Measurements from ENCODE around the gene AXDND1. TPM values are rescaled to one million over a fixed set of nuclear protein-coding genes. Genes with fewer than 3 reads are reported as not detected.

AXDND1 gene
- total and polyA plus RNA-seq, 2 experiments from 2014 or later: not detected

- TF ChIP-seq ZNF462 (CRISPR knock-in tag; IDR thresholded peaks at IDR 0.05) (no peak), JUNB (IDR thresholded peaks at IDR 0.05; ENCODE audit: unreplicated experiment) (no peak), STAT1 (IDR thresholded peaks at IDR 0.05; ENCODE audit: unreplicated experiment) (no peak), POLR2AphosphoS5 (IDR thresholded peaks at IDR 0.05; ENCODE audit: low read depth) (no peak), ETS1 (IDR thresholded peaks at IDR 0.05) (no peak)
These were observed 24.9 kb upstream of the AXDND1 start (continued) for GRCh38 chr1:179340918-179341317.

- Histone ChIP-seq H3K4me2 (no peak overlapping the region), H4K20me1 (replicated peaks; ENCODE audit: insufficient read depth) (no peaks in the 10 kb centered on the region), H3K4me3 (no peak overlapping the region), H3K27me3 (ENCODE audit: insufficient read depth) (no peaks in the 10 kb centered on the region), H2AFZ (no peak overlapping the region), H3K79me2 (replicated peaks; ENCODE audit: insufficient read depth) (no peaks in the 10 kb centered on the region), H3F3A (replicated peaks; ENCODE audit: low read depth) (no peaks in the 10 kb centered on the region), H3K9me2 (ENCODE audit: insufficient read depth) (no peaks in the 10 kb centered on the region), H3K27ac (ENCODE audit: low read depth) (no peak overlapping the region), H3K4me1 (ENCODE audit: insufficient read depth) (no peaks in the 10 kb centered on the region), H3K36me3 (ENCODE audit: insufficient read depth) (no peaks in the 10 kb centered on the region)
- Mint-ChIP-seq H3K27ac (no peak overlapping the region), H3K36me3 (ENCODE audit: low read depth) (no peaks in the 10 kb centered on the region), H3K4me1 (no peaks in the 10 kb centered on the region), H3K4me3 (no peak overlapping the region), H3K9me3 (no peaks in the 10 kb centered on the region), H3K27me3 (ENCODE audit: insufficient read depth, low read depth, poor library complexity) (no peaks in the 10 kb centered on the region)
- ATAC-seq: no peak
- no peak for TF ChIP-seq ZNF331 (CRISPR knock-in tag; IDR thresholded peaks at IDR 0.05; ENCODE audit: low read depth)
- TF ChIP-seq STAT1 (IDR thresholded peaks at IDR 0.05; ENCODE audit: unreplicated experiment): no peak
- TF ChIP-seq REST (IDR thresholded peaks at IDR 0.05; ENCODE audit: unreplicated experiment): no peak
- TF ChIP-seq EZH2 (IDR thresholded peaks at IDR 0.05; ENCODE audit: low read depth, unreplicated experiment): no peak
- TF ChIP-seq NANOG (IDR thresholded peaks at IDR 0.05; ENCODE audit: borderline replicate concordance): no peak
- DNase-seq (ENCODE audit: low spot score): no peak
These were observed 23.7 kb upstream of the AXDND1 start for GRCh38 chr1:179341943-179342547.

Measured in GM23338 (cell line).